GM18508 (cell line): ENCODE results near the gene PITRM1.

Experiments
- ATAC-seq: cut with Tn5 transposase; IDR thresholded peaks from one replicate; pipeline ENCODE4 v1.9.1; 2021; ENCODE audit warnings: moderate number of reproducible peaks; ENCODE audit not compliant: insufficient read depth, unreplicated experiment

PITRM1 gene

GRCh38 chr10:3124412-3125175 is 48.0 kb downstream of the PITRM1 start:
- no peak for ATAC-seq

GRCh38 chr10:3123571-3124411 is 48.8 kb downstream of the PITRM1 start:
- ATAC-seq: no peak

- ATAC-seq: no peak
Measured at GRCh38 chr10:3122486-3123205, 49.9 kb downstream of the PITRM1 start.

GRCh38 chr10:3122034-3122433 is 50.5 kb downstream of the PITRM1 start:
- ATAC-seq: no peak

- no peak for ATAC-seq
Measured at GRCh38 chr10:3119796-3120459, 52.7 kb downstream of the PITRM1 start.

GRCh38 chr10:3118641-3119091 is 53.9 kb downstream of the PITRM1 start:
- no peak for ATAC-seq

- no peak for ATAC-seq
Measured at GRCh38 chr10:3117486-3117885, 55.1 kb downstream of the PITRM1 start.

- ATAC-seq: no peak
Measured at GRCh38 chr10:3116508-3117100, 56.0 kb downstream of the PITRM1 start.

- ATAC-seq: no peak
Measured at GRCh38 chr10:3115685-3116084, 56.9 kb downstream of the PITRM1 start.

- ATAC-seq: no peak
Measured at GRCh38 chr10:3113343-3113720, 59.2 kb downstream of the PITRM1 start.

- ATAC-seq: no peak
Measured at GRCh38 chr10:3111621-3112163, 60.9 kb downstream of the PITRM1 start.

- no peak for ATAC-seq
Measured at GRCh38 chr10:3110782-3111620, 61.6 kb downstream of the PITRM1 start.

- ATAC-seq: no peak
Measured at GRCh38 chr10:3109633-3110032, 62.9 kb downstream of the PITRM1 start.

- no peak for ATAC-seq
Measured at GRCh38 chr10:3109196-3109595, 63.4 kb downstream of the PITRM1 start.

GRCh38 chr10:3108575-3109105 is 63.9 kb downstream of the PITRM1 start:
- ATAC-seq: no peak

- no peak for ATAC-seq
Measured at GRCh38 chr10:3108033-3108432, 64.5 kb downstream of the PITRM1 start.

GRCh38 chr10:3107426-3107961 is 65.1 kb downstream of the PITRM1 start:
- ATAC-seq: no peak

GRCh38 chr10:3106928-3107425 is 65.6 kb downstream of the PITRM1 start:
- ATAC-seq: no peak
